ENCODE results near the gene DENND1B. TPM values are rescaled to one million over a fixed set of nuclear protein-coding genes. Genes with fewer than 3 reads are reported as not detected.

Gene DENND1B, protein sequence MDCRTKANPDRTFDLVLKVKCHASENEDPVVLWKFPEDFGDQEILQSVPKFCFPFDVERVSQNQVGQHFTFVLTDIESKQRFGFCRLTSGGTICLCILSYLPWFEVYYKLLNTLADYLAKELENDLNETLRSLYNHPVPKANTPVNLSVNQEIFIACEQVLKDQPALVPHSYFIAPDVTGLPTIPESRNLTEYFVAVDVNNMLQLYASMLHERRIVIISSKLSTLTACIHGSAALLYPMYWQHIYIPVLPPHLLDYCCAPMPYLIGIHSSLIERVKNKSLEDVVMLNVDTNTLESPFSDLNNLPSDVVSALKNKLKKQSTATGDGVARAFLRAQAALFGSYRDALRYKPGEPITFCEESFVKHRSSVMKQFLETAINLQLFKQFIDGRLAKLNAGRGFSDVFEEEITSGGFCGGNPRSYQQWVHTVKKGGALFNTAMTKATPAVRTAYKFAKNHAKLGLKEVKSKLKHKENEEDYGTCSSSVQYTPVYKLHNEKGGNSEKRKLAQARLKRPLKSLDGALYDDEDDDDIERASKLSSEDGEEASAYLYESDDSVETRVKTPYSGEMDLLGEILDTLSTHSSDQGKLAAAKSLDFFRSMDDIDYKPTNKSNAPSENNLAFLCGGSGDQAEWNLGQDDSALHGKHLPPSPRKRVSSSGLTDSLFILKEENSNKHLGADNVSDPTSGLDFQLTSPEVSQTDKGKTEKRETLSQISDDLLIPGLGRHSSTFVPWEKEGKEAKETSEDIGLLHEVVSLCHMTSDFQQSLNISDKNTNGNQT
- 1.9 to 3.5 TPM (median 2.6 TPM) in 5 replicates for total RNA-seq (2022; extraction: Qiagen RNA extraction; ENCODE audit: low read depth)

DNA sequence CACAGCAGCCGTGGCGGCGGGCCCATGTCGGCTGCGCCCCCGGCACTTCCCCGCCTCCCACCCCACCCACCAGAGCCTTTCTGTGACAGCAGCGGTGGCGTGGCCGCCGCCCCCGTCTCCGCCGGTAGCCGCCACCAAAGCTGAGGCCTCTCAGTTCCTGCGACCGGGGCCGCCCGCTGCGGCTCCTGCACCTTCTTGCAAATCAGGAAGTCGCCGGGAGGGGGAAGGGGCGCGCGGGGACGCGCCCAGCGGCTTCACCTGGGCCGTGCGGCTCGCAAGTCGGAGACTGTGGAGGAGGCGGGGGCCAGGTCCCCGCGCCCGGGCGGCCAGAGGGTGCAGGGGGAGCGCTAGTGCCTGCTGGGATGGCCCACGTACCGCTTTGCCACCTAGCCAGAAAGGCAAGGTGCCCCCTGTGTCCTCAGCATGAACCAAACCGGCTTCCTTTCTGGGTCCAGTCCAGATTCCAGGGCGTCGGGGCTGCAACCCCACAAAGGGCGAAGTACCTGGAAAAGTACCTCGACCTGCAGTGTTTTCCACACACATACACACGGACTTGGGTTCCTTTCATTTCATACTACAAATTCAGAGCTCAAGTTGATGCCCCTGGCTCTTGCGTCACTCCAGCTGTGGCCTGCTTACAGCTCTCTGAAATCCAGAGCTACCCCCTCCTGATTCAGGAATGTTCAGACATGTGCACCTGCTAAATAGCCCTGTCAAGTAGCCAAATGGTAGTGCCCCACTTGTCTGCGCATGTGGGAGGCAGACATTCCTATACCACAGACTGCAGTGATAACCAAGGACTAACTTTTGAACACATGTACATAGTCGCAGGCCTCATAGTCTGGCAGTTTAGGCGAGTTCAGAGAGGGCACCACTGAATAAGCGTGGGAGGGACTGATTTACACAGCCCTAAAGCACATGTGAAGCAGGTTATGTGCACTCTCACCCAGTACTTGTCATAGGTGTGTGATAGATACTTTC, at the start of gene DENND1B:
Gene DENND1B (minus strand): TSS at position 199 of the 981 bp plus-strand sequence. CDS start 325 bp downstream, outside the sequence.

Other genes with a start within 250 kb of the DENND1B start
- gene C1orf53, start 127.2 kb upstream of the DENND1B start, total RNA-seq (2022; extraction: Qiagen RNA extraction; ENCODE audit: low read depth) = 2.6 to 8.5 TPM (median 6.6 TPM) in 5 replicates
- 0.07 to 0.18 TPM (median 0.17 TPM) in 3 of 5 replicates, not detected in the others for gene LHX9, start 141.9 kb upstream of the DENND1B start, total RNA-seq (2022; extraction: Qiagen RNA extraction; ENCODE audit: low read depth)

Measured in A549 treated with ZK216348 at 1 μM for 4 hours (cell line).